ENCODE results near the gene ANP32A.
"Not testable (repeated sequence)": the region's sequence is repeated elsewhere in the genome, so short reads cannot be mapped to it uniquely, and the experiment has no call there.

The ANP32A gene

DNA sequence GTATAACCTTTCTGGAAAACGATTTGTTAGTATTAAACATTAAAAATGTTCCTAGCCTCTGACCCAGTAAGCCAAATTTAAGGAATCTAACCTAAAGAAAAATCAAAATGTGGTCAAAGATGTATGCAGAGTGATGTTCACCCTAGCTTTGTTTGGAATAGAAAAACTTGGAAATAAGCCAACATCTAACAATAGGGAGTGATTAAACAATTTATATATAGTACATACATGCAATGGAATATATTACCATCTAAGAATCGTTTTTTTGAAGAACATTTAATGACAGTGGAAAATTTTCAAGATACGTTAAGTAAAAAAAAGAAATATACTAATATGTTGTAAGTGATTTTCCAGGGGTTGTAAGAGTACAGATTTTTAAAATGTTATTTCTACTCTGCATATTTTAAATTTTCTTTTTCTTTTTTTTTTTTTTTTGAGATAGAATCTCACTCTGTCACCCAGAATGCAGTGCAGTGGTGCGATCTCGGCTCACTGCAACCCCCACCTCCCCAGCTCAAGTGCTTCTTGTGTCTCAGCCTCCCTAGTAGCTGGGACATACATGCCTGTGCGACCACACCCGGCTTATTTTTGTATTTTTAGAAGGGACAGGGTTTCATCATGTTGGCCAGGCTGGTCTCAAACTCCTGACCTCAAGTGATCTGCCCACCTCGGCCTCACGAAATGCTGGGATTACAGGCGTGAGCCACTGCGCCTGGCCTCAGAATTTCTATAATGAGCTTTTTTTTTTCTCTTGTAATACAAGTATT, 54.9 kb downstream of the ANP32A start:
- DNase-seq = no peak
- intact Hi-C loops (cut with DNase I) = no loop called here

GRCh38 chr15:68764090-68764489, 56.6 kb downstream of the ANP32A start:
- DNase-seq = no peak
- intact Hi-C loops (cut with DNase I) = no loop called here

GRCh38 chr15:68763063-68763462, 57.6 kb downstream of the ANP32A start:
- DNase-seq = no peak
- intact Hi-C loops (cut with DNase I) = no loop called here

DNA sequence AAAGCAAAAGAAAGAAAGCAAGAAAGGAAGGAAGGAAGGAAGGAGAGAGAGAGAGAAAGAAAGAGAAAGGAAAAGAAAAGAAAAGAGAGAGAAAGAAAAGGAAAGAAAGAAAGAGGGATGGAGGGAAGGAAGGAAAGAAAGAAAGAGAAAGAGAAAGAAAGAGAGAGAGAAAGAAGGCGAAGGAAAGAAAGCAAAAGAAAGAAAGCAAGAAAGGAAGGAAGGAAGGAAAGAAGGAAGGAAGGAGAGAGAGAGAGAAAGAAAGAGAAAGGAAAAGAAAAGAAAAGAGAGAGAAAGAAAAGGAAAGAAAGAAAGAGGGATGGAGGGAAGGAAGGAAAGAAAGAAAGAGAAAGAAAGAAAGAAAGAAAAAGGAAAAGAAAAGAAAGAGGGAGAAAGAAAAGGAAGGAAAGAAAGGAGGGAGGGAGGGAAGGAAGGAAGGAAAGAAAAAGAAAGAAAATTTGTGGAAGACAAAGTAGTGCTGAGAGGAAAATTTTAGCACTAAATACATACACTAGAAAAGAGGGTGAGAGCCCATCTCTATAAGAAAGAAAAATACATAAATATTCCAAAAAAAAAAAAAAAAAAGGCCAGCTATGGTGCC, 60.6 kb downstream of the ANP32A start:
- intact Hi-C loops (cut with DNase I); DNase-seq: not testable (repeated sequence)

DNA sequence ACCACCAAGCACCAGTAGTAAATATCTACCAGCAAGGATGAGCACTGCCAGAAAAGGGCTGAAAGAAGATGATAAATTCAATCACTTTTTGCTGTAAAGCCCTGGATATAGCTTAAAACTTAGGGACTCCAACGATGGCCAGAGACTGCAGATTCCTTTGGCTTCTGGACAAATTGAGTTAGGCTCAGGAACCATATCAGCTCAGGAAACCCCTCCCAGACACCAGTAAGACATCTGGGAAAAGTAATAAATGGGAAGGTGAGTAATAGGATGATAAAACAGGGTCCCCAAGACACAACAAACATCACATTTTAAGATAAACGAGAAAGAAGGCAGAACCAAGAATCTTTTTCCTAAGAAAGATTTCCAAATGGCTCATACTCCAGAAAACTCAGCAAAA, 65.0 kb downstream of the ANP32A start:
- intact Hi-C loops (cut with DNase I) = no loop called here
- no peak for DNase-seq

DNA sequence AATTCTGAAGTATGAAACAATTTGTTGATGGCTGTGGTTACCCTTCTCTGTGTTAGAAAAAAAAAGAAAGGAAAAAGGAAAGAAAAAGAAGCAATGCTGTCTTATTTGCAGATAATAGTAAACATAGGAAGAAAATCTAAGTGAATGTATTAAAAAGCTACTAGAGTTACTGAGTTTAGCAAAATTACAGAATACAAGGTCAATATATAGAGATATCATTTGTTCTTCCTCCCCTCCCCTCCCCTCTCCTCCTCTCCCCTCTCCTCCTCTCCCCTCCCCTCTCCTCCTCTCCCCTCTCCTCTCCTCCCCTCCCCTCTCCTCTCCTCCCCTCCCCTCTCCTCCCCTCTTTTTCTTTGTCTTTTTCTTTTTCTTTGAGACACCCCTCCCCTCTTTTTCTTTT, 69.1 kb downstream of the ANP32A start:
- intact Hi-C loops (cut with DNase I) = no loop called here

GRCh38 chr15:68749793-68750192, 70.9 kb downstream of the ANP32A start:
- no peak for DNase-seq
- intact Hi-C loops (cut with DNase I) = no loop called here

More for the DNA sequence above, 69.1 kb downstream of the ANP32A start:
- no peak for DNase-seq

DNA sequence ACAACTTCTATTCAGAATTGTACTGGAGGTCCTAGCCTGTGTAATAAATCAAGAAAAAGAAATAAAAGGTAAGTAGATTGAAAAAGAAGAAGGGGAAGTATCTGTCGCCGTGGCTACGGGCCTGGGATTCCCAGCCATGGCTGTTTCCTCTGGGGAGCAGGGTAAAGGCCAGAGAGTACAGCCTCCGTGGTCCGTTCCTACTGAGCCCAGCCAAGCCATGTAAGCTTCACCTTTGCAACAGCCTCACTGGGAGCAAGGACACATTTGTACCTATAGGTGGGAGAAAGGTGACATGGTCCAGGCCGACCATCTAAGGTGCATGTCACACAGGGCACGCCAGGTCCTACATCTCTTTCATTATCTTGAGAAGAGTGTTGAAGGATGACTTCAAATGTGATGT, 71.3 kb downstream of the ANP32A start:
- intact Hi-C loops (cut with DNase I) = no loop called here
- DNase-seq = no peak

- intact Hi-C loops (cut with DNase I) = no loop called here
- DNase-seq = no peak
Observed at GRCh38 chr15:68743256-68743655, 77.4 kb downstream of the ANP32A start.

- peak in 3 of 10 donors; percentile 26 to 56 (median 48) for DNase-seq
- intact Hi-C loops (cut with DNase I) = no loop called here
Observed at GRCh38 chr15:68739390-68740080, 81.2 kb downstream of the ANP32A start.

DNA sequence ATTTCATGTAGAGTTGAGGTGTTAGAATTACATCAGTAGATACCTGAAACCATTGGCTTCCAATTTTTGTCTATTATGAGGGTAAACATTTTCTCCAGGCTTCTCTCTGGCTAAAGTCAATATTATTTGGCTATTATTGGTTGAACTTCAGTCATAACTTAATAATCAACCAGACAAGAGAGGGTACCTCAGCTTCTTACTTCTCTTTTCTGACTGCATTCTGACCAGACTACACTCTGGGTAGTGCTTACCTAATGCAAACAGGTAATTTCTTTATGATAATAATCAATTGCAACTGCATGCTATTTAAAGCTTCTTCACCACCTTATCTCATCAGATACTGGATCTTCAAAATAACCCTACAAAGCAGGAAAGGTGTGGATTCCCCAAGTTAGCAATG, 85.1 kb downstream of the ANP32A start:
- intact Hi-C loops (cut with DNase I) = no loop called here

DNA sequence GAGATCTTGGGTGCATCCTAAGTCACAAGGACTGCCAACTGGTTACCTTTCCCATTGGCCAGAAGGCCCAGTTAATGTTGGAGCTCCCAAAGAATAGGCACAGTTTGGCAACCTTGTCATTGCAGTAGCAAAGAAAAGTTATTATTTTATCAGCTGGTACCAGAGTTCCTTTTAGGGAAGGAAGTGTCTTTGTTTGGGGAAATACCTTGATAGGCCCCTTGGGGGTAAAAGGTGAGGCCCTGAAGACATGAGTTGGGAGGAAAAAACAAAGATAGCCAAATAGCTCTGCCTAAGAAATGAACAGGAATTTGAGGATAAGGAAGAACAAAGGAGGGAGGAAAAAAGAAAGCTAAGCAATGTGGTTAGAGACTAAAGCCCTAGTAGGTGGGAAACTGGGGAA, 85.8 kb downstream of the ANP32A start:
- DNase-seq = no peak
- intact Hi-C loops (cut with DNase I) = loop anchor here (5.0 kb wide), 2 partner anchors 37 to 82 kb away; no protein-coding TSS in a partner anchor

More for the DNA sequence above, 85.1 kb downstream of the ANP32A start:
- DNase-seq = no peak

DNA sequence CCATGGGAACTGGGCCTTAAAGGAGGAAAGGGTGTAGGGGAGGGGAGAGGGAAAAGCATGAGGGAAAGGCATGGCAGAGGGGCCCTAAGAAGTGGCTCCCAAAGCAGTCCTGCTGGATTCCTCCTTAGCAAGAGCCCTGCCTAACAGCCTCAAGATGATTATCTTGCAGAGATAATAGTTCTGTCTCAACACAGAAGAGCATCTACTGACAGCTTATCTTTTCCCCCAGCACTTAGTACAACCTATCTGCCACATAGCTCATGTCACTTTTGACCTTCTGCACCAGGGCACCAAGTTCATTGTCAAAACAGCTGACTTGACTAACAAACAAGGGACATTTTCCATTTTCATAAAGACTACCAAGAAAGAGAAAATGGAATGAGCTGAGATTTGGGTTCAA, 86.3 kb downstream of the ANP32A start:
- DNase-seq = no peak
- intact Hi-C loops (cut with DNase I) = loop anchor here (5.0 kb wide), 2 partner anchors 38 to 83 kb away; no protein-coding TSS in a partner anchor

DNA sequence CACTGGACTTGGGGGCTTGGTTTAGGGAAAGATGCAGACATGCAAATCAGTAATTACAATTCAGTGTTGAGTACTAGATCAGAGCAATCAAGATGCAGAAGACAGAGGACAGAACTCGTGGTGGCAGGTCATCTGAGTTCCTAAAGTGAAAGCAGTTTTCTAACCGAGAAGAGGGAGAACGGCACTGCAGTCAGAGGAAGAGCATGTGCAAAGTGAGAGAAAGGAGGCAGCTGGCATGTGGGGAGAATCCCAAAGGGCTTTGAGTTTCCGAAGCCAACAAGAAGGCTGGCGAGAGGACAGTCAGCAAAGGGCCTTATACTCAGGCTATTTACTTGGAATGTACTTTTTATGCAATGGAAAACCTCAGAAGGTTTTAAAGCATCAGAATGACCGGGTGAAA, 87.0 kb downstream of the ANP32A start:
- DNase-seq = no peak
- intact Hi-C loops (cut with DNase I) = loop anchor here (5.0 kb wide), 2 partner anchors 39 to 84 kb away; no protein-coding TSS in a partner anchor

- no peak for DNase-seq
- intact Hi-C loops (cut with DNase I) = loop anchor here (5.0 kb wide), 2 partner anchors 40 to 85 kb away; no protein-coding TSS in a partner anchor
Observed at GRCh38 chr15:68732451-68732850, 88.2 kb downstream of the ANP32A start.

GRCh38 chr15:68730976-68731897, 89.5 kb downstream of the ANP32A start:
- intact Hi-C loops (cut with DNase I) = loop anchor here (1.0 to 5.0 kb wide), 3 partner anchors 41 to 144 kb away; no protein-coding TSS in a partner anchor
- no peak for DNase-seq

DNA sequence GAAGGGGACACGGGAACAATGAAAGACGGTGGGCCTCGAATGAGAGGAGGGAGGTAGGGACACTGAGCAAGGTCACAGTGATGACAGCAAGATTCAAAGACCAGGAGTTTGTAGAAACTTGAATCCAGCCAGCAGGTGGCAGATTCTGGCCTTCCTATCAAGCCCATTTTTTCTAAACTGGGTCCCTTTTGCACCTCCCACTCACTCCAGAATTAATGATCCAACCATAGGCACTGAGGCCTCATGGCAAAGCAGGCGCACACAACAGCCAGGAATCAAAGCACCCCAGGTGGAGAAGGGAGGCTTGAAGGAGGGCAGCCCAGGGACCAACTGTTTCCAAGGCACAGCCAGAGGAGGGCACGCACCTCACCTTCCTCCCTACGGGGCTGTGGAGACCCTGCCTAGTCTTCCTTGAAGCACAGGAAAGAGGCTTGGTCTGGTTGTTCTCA, 90.2 kb downstream of the ANP32A start:
- intact Hi-C loops (cut with DNase I) = loop anchor here (1.0 to 5.0 kb wide), 3 partner anchors 42 to 145 kb away; no protein-coding TSS in a partner anchor
- DNase-seq = peak in 8 of 10 donors; percentile 29 to 85 (median 62)

GRCh38 chr15:68729789-68730411, 90.8 kb downstream of the ANP32A start:
- intact Hi-C loops (cut with DNase I) = loop anchor here (1.0 to 5.0 kb wide), 3 partner anchors 42 to 145 kb away; no protein-coding TSS in a partner anchor
- peak in 8 of 10 donors; percentile 46 to 93 (median 60) for DNase-seq

Measured in posterior cingulate gyrus (tissue), 11 donors.